Endothelial cell of umbilical vein (primary cell): Measurements from ENCODE around the gene RAB8B. TPM values are rescaled to one million over a fixed set of nuclear protein-coding genes. Genes with fewer than 3 reads are reported as not detected.

Experiments used
- BruUV-seq: library from RNA; stranded (reverse); fragments of 400-500 nt; replicated peaks from 2 replicates; lab custom pipeline; 2021; lab: Mats Ljungman, UMichigan
- CTCF ChIA-PET: fragments of 300-600, 350-600 bp; sonication (Branson Sonifier 250); formaldehyde crosslinking; loops from one replicate; lab custom pipeline; 2021; ENCODE audit warnings: antibody characterized with exemption, inconsistent platforms; lab: Charles Lee
- POLR2A ChIA-PET: fragments of 300-600, 350-600 bp; sonication (Branson Sonifier 250); formaldehyde crosslinking; loops from one replicate; lab custom pipeline; 2021; ENCODE audit warnings: antibody characterized with exemption, inconsistent platforms; lab: Charles Lee
- DNase-seq: peaks from one replicate; pipeline ENCODE4 v3.0.0-alpha.2; 2011; ENCODE audit warnings: low read depth, low spot score
- FAIRE-seq: peaks from 2 replicates; lab custom pipeline; 2011; peaks lifted over from hg19 to GRCh38; lab: Jason Lieb, UNC
- H2AFZ ChIP-seq: 2 replicates; pipeline ENCODE4 v1.6.0; 2012; ENCODE audit warnings: low read depth, low read length, control low read depth, inconsistent platforms
- H3K27ac ChIP-seq: 2 replicates; pipeline ENCODE4 v1.5.1; 2011; ENCODE audit warnings: low read depth, mild to moderate bottlenecking, control low read depth, low read length, moderate library complexity; ENCODE audit not compliant: insufficient read depth
- H3K27me3 ChIP-seq, 2 experiments: 2 replicates each; pipeline versions ENCODE4 v1.6.0 to v1.6.1; 2011; ENCODE audit warnings: low read length in 2 of 2, mixed read lengths in 1 of 2; ENCODE audit not compliant: control insufficient read depth in 2 of 2, insufficient read depth in 2 of 2
- H3K36me3 ChIP-seq, 2 experiments: 2 replicates in 1 of 2; 3 replicates in 1 of 2; pipeline ENCODE4 v1.5.1; 2011; ENCODE audit warnings: low read length in 2 of 2, mild to moderate bottlenecking in 1 of 2, moderate library complexity in 1 of 2; ENCODE audit not compliant: control insufficient read depth in 2 of 2, insufficient read depth in 2 of 2; ENCODE audit errors: extremely low read depth in 1 of 2
- H3K4me1 ChIP-seq: 3 replicates; pipeline ENCODE4 v1.5.1; 2011; ENCODE audit warnings: mild to moderate bottlenecking, low read length; ENCODE audit not compliant: control insufficient read depth, insufficient read depth; ENCODE audit errors: extremely low read depth
- H3K4me2 ChIP-seq: 2 replicates; pipeline ENCODE4 v1.6.1; 2011; ENCODE audit warnings: low read length, control low read depth, mixed read lengths; ENCODE audit not compliant: insufficient read depth
- H3K4me3 ChIP-seq, 3 experiments: fragments of 200-600 bp in 1 of 3; sonication (generic), shearing (Covaris generic) in 1 of 3; replicated peaks in 1 of 3; 2 replicates each; pipeline ENCODE4 v1.5.1; 2011 to 2016; ENCODE audit warnings: control low read depth in 3 of 3, low read length in 3 of 3, mild to moderate bottlenecking in 2 of 3, inconsistent platforms in 1 of 3, low read depth in 1 of 3, moderate library complexity in 1 of 3; ENCODE audit not compliant: insufficient read depth in 1 of 3
- H3K79me2 ChIP-seq: 2 replicates; pipeline ENCODE4 v1.6.0; 2012; ENCODE audit warnings: low read length, inconsistent platforms; ENCODE audit not compliant: control insufficient read depth, insufficient read depth
- H3K9ac ChIP-seq: replicated peaks from 2 replicates; pipeline ENCODE3; 2011; ENCODE audit warnings: low read length, control low read depth; ENCODE audit not compliant: insufficient read depth; ENCODE audit errors: extremely low read depth
- H3K9me1 ChIP-seq: replicated peaks from 3 replicates; pipeline ENCODE4 v1.6.0; 2011; ENCODE audit warnings: mild to moderate bottlenecking, low read length; ENCODE audit not compliant: control insufficient read depth, insufficient read depth; ENCODE audit errors: extremely low read depth
- H3K9me3 ChIP-seq: replicated peaks from 2 replicates; pipeline ENCODE4 v1.5.1; 2012; ENCODE audit warnings: low read length, inconsistent platforms; ENCODE audit not compliant: control insufficient read depth, insufficient read depth
- H4K20me1 ChIP-seq: replicated peaks from 2 replicates; pipeline ENCODE3; 2011; ENCODE audit warnings: mild to moderate bottlenecking, low read length; ENCODE audit not compliant: control insufficient read depth, insufficient read depth; ENCODE audit errors: extremely low read depth
- EZH2 ChIP-seq: IDR thresholded peaks from 2 replicates; pipeline ENCODE4 v1.6.1; 2012; ENCODE audit warnings: borderline replicate concordance, low read depth, mild to moderate bottlenecking, moderate library complexity, low read length, inconsistent platforms; ENCODE audit not compliant: severe bottlenecking
- FOS ChIP-seq: IDR thresholded peaks from 2 replicates; pipeline ENCODE4 v1.6.1; 2011; ENCODE audit warnings: mild to moderate bottlenecking, low read length, moderate library complexity, borderline replicate concordance; ENCODE audit not compliant: insufficient read depth
- GATA2 ChIP-seq: IDR thresholded peaks from 2 replicates; pipeline ENCODE4 v1.7.0; 2011; ENCODE audit warnings: low read depth, mild to moderate bottlenecking, moderate library complexity, mixed read lengths, low read length; ENCODE audit not compliant: insufficient read length, insufficient read depth
- JUN ChIP-seq: IDR thresholded peaks from 2 replicates; pipeline ENCODE4 v1.6.1; 2011; ENCODE audit warnings: borderline replicate concordance, low read depth; ENCODE audit not compliant: insufficient read length, insufficient read depth
- MYC ChIP-seq: IDR thresholded peaks from one replicate; pipeline ENCODE4 v1.6.1; 2011; ENCODE audit warnings: mild to moderate bottlenecking, low read depth, low read length
- POLR2A ChIP-seq: IDR thresholded peaks from 2 replicates; pipeline ENCODE4 v1.6.1; 2012; ENCODE audit warnings: low read depth, mild to moderate bottlenecking, control low read depth, low read length
- POLR2AphosphoS5 ChIP-seq: IDR thresholded peaks from 2 replicates; pipeline ENCODE4 v1.6.1; 2012; ENCODE audit warnings: low read depth, mild to moderate bottlenecking, control low read depth, low read length, moderate library complexity; ENCODE audit not compliant: insufficient read depth
- dilution Hi-C: fragments of 300-500 bp; cut with MboI; formaldehyde crosslinking; loops from one replicate; pipeline ENCODE4 v1.15.0; 2019; ENCODE audit warnings: low sequenced_read_pairs; ENCODE audit not compliant: extremely low pct_ligation_motif_present
- intact Hi-C: fragments of 100-400 bp; cut with micrococcal nuclease; formaldehyde crosslinking; loops from one replicate; pipeline ENCODE4 v1.10.0; 2022
- polyA plus RNA-seq, 4 experiments: library from polyadenylated mRNA; depleted of rRNA in 3 of 4; stranded (reverse) in 3 of 4; unstranded in 1 of 4; fragments of >200 nt; gene quantifications; 2 replicates each; pipeline versions ENCODE4 v1.2.1 to v1.2.3, GENCODE V29; 2011 to 2012; ENCODE audit warnings: missing spikeins in 1 of 4
- total RNA-seq: library from RNA; stranded (reverse); gene quantifications from 2 replicates; pipeline ENCODE4 v1.2.3, GENCODE V29; 2021
- TF ChIP-seq, protein P1 (sequence below), 2 donors: IDR thresholded peaks; 1 replicate in 1 of 2; 2 replicates in 1 of 2; pipeline ENCODE4 v1.5.1; 2011; ENCODE audit warnings: low read length in 2 of 2, mild to moderate bottlenecking in 2 of 2, moderate library complexity in 2 of 2, control low read depth in 1 of 2, inconsistent platforms in 1 of 2, low read depth in 1 of 2; ENCODE audit not compliant: insufficient read depth in 1 of 2; ENCODE audit errors: extremely low read depth in 1 of 2
- TF ChIP-seq, protein P2 (sequence below): IDR thresholded peaks from 2 replicates; pipeline ENCODE4 v1.6.1; 2011; ENCODE audit not compliant: insufficient read depth, insufficient read length

The RAB8B gene
- total and polyA plus RNA-seq, 2 donors (not counting 3 experiments of a cell fraction or from before 2014, with no cell fraction given), result 10.4 to 52.5 TPM

DNA sequence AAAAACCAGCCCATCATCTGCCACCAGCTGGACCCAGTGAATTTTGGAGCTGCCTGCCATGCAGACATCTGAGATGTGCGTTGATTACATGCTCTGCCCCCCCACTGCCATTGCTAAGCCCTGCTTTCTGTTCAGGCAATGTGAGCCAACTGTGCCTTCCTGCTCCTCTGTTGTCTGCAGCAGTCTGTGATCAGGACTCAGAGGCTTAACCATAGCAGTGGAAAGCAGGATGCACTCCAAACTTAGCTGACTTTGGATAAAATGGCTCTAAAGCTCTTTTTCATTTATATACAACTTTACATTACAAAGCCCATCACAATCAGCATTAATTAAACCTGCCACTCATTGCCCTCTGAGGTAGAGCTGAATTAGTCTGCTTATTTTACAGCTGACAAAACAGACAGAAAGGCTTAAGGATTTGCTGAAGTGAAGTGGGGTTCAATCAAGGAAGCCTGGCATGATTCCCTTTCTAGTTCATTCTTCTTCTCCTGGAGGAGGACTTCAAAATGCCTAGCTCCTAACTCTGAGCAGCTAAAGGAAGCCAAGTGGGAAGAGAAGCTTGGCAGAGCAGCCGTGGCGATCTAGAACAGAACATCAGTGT, 16.5 kb upstream of the RAB8B start:
- dilution Hi-C loops, result no loop called here
- BruUV-seq, result no TSS peak

DNA sequence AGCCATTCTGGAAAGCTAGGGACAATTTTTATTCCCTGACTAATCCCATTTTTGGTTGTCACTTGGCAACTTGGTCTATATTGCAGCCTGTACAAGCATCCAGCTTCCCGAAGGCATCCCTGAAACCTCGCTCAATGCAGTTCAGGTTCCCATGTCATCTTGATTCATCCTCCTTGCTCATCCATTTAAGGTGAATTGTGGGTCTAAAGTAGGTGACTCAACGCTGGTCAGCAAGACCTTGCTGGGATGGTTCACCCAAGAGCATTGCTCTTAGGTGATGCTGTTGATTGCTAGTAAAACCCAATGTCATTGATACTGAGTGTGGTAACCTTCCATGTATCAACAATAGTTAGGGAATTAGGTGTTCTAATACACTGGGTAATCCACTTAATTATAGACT, 13.1 kb upstream of the RAB8B start:
- Histone ChIP-seq H4K20me1 (no peaks in the 10 kb centered on the region), H3K79me2 (no peaks in the 10 kb centered on the region), H3K36me3 (no peaks in the 10 kb centered on the region), H3K27me3 (no peaks in the 10 kb centered on the region), H3K4me3 (no peak overlapping the region), H2AFZ (no peak overlapping the region), H3K4me1 (no peaks in the 10 kb centered on the region), H3K9ac (no peak overlapping the region), H3K4me2 (no peak overlapping the region), H3K9me3 (no peaks in the 10 kb centered on the region), H3K9me1 (no peaks in the 10 kb centered on the region), H3K27ac (no peak overlapping the region)
- TF ChIP-seq MYC (no peak), POLR2AphosphoS5 (no peak), FOS (no peak), GATA2 (no peak), EZH2 (no peak), JUN (no peak), POLR2A (no peak)
- TF ChIP-seq, protein P1, sequence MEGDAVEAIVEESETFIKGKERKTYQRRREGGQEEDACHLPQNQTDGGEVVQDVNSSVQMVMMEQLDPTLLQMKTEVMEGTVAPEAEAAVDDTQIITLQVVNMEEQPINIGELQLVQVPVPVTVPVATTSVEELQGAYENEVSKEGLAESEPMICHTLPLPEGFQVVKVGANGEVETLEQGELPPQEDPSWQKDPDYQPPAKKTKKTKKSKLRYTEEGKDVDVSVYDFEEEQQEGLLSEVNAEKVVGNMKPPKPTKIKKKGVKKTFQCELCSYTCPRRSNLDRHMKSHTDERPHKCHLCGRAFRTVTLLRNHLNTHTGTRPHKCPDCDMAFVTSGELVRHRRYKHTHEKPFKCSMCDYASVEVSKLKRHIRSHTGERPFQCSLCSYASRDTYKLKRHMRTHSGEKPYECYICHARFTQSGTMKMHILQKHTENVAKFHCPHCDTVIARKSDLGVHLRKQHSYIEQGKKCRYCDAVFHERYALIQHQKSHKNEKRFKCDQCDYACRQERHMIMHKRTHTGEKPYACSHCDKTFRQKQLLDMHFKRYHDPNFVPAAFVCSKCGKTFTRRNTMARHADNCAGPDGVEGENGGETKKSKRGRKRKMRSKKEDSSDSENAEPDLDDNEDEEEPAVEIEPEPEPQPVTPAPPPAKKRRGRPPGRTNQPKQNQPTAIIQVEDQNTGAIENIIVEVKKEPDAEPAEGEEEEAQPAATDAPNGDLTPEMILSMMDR (IDR thresholded peaks at IDR 0.05; ENCODE audit: extremely low read depth in 1 of 2, insufficient read depth in 1 of 2, low read depth in 1 of 2, low read length in 2 of 2), result no peak
- TF ChIP-seq, protein P2, sequence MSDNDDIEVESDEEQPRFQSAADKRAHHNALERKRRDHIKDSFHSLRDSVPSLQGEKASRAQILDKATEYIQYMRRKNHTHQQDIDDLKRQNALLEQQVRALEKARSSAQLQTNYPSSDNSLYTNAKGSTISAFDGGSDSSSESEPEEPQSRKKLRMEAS, result no peak
- no peak for DNase-seq
- intact Hi-C loops (no loop called here), dilution Hi-C loops (no loop called here)
- ChIA-PET CTCF (interaction anchor here (1.9 kb wide), 1 partner anchor 10 kb away, joined by 8 read pairs; no protein-coding TSS in a partner anchor), POLR2A (interaction anchor here (0.7 kb wide), 1 partner anchor 8 kb away, joined by 3 read pairs; no protein-coding TSS in a partner anchor)
- no TSS peak for BruUV-seq
- no peak for FAIRE-seq

More for the DNA sequence above, 16.5 kb upstream of the RAB8B start:
- Histone ChIP-seq H3K4me2 (no peak overlapping the region), H3K79me2 (no peaks in the 10 kb centered on the region), H4K20me1 (no peaks in the 10 kb centered on the region), H3K9me1 (no peaks in the 10 kb centered on the region), H2AFZ (no peak overlapping the region), H3K27ac (no peak overlapping the region), H3K4me3 (no peak overlapping the region), H3K27me3 (no peaks in the 10 kb centered on the region), H3K9me3 (no peaks in the 10 kb centered on the region), H3K36me3 (no peaks in the 10 kb centered on the region), H3K9ac (no peak overlapping the region), H3K4me1 (no peaks in the 10 kb centered on the region)
- DNase-seq, result no peak
- intact Hi-C loops, result no loop called here
- TF ChIP-seq FOS, result no peak
- TF ChIP-seq JUN, result no peak
- no peak for TF ChIP-seq EZH2
- TF ChIP-seq MYC, result no peak
- no peak for TF ChIP-seq GATA2
- no peak for TF ChIP-seq POLR2A
- ChIA-PET CTCF (interaction anchor here (1.5 kb wide), 1 partner anchor 115 kb away, joined by 3 read pairs; no protein-coding TSS in a partner anchor), POLR2A (no interaction called here)
- no peak for FAIRE-seq
